GM18520 (cell line): Measurements from ENCODE around the gene GPT2.
"Not testable (repeated sequence)": the region's sequence is repeated elsewhere in the genome, so short reads cannot be mapped to it uniquely, and the experiment has no call there.

Experiments
- ATAC-seq: cut with Tn5 transposase; IDR thresholded peaks from one replicate; pipeline ENCODE4 v1.9.1; 2021; ENCODE audit not compliant: unreplicated experiment

Gene GPT2

GRCh38 chr16:46918905-46919792 lies 35.0 kb downstream of the GPT2 start:
- ATAC-seq, result peak; percentile 85

DNA sequence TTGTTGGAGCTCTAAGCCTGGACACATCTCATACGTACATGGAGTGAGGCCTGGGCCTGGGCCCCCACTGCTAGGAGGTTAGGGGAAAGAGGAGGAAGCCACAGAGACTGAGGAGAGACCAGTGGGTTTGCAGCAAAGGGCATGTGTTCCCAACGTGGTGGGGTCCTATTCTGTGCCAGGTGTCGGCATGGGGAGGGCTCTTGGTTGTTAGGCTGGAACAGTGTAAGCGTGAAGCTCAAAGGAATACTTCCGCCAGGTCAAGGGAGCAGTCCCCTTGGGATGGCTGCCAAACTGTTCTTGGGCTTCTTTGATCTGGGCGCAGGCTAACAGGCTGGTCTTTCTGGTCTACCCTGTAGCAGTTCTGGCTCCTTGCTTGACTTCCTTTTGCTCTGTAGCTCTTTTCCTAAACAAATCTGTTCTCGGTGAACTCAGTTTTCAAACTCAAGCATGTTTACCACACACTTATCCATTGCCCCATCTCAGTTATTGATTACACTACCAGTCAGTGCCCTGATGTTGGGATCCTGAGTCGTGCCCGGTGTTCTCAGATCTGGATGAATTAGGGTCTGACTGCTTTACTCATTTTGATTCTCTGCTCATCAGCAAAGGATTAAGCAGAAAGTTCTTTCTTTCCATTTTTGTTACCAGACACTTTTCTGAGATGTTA lies 36.4 kb downstream of the GPT2 start:
- ATAC-seq, result no peak

GRCh38 chr16:46922239-46922638 lies 38.1 kb downstream of the GPT2 start:
- no peak for ATAC-seq

DNA sequence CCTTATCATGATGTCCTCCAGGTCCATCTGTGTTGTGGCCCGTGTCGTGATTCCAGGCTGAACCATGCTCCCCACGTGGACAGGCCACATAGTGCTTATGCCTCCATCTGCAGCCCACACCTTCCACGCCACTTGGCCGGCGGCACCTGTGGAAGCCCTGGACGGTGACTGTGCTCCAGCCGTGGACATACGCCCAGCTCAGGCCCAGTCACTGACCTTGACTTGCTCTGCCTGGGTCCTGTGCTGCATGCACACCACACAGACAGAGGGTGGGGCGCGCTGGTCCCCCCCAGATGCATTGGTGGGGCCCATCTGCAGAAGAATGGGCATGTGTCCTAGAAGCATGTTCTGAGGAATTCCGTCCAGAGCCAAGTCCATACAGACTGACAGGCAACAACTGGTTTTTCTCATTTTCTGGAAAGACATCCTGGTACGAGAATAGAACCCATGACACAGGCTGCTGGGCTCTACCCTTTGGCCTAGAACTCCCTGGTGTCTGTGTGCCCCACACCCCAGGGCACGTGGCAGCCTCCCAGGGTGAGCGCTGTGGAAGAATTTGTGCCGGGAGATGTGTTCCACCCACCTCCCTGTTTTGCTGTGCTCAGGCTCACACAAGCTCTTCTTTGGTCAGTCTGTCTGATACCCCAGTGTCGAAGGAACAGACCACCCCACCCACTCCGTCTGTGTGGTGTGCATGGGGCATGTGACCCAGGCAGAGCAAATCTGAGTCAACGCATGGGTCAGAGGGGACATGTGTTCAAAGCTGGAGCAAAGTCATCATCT lies 39.5 kb downstream of the GPT2 start:
- no peak for ATAC-seq

- no peak for ATAC-seq
Measured at GRCh38 chr16:46924402-46924801, 40.2 kb downstream of the GPT2 start.

GRCh38 chr16:46926470-46927225 lies 42.5 kb downstream of the GPT2 start:
- ATAC-seq, result no peak

DNA sequence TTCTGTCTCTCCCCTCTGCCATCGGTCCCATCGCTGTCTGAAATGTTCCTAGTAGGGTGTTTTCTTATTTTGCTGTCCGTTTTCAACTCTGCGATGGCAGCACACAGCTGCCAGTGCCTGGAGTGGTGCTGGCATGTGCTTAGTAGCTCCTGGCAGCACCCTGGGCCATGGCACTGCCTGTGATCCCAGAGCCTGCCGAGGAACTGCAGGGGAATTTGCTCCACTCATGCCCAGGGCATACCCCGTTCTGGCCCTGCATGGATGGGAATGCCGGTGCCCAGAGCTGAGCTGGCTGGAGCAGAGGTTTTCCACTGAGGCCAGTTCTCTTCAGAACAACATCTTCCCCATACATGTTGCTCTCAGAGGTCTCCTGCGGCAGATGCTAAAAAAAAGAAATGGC lies 43.1 kb downstream of the GPT2 start:
- ATAC-seq, result no peak

GRCh38 chr16:46928811-46929210 lies 44.6 kb downstream of the GPT2 start:
- no peak for ATAC-seq

DNA sequence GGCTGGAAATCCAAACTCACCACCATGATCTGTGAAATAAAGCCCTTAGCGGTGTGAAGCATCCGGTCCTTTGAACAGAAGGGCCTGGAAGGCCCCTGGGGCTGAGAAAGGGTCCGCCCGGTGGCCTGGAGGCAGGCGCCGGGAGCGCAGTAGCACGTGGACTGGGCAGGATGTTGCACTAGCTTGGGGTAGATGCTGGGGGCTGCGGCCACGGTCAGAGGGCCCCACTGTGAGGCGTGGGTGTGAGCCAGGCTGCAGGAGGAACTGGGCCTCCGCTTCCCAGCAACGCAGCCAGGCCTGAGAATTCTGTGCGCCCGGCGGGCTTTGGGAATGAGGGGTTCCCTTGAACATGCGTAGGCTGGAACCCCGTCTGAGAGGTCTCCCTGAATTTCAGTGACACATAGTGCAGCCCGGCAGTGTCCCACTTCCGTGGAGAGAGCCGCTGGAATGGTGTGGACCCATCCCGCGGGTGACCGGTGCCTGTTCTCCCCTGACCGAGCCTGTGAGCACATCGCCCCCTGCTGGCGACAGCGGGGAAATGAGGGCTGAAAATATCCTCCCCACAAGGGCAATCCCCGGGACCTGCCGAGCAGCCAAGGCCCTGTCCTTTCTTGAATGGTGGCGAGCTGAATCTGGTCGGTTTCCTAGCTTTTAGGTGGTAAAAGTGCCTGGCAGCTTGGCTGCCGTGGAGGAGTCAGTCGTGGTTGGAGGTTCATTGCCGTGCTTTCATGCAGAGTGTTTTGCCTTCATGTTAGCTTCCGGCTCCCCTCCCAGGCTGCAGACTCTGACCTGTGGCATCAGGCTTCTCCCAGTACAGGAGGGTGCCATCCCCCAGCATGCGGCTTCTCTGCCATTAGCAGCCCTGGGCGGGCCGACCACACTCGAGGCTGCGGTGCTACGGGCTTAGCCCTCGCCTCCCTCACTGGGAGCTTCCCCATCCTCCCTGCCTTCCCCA lies 45.5 kb downstream of the GPT2 start:
- peak; percentile 48 for ATAC-seq

GRCh38 chr16:46930861-46931260 lies 46.7 kb downstream of the GPT2 start:
- ATAC-seq, result no peak

- no peak for ATAC-seq
Measured at GRCh38 chr16:46932802-46933201, 48.6 kb downstream of the GPT2 start.

DNA sequence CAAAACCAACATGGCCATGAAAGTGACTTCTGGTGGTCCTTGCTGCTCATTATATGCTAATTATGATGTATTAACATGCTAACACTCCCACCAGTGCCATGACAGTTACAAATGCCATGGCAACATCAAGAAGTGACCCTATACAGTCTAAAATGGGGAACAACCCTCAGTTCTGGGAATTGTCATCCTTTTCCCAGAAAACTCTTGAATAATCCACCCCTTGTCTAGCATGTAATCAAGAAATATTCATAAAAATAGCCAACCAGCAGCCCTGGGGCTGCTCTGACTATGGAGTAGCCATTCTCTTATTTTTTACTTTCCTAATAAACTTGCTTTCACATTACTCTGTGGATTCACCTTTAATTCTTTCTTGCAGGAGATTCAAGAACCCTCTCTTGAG lies 53.4 kb downstream of the GPT2 start:
- no peak for ATAC-seq

DNA sequence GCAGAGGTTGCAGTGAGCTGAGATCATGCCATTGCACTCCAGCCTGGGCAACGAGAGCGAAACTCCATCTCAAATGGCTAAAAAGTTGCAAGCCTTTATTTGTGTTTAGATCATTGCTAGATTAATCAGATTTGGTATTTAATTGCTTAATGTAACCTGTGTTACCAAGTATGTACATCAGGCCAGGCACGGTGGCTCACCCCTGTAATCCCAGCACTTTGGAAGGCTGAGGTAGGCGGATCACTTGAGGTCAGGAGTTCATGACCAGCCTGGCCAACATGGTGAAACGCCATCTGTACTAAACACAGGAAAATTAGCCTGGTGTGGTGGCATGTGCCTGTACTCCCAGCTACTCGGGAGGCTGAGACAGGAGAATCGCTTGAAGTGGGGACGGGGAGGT lies 60.6 kb downstream of the GPT2 start:
- not testable (repeated sequence) for ATAC-seq

- ATAC-seq, result peak; percentile 51
Measured at GRCh38 chr16:46947900-46948547, 63.9 kb downstream of the GPT2 start.

DNA sequence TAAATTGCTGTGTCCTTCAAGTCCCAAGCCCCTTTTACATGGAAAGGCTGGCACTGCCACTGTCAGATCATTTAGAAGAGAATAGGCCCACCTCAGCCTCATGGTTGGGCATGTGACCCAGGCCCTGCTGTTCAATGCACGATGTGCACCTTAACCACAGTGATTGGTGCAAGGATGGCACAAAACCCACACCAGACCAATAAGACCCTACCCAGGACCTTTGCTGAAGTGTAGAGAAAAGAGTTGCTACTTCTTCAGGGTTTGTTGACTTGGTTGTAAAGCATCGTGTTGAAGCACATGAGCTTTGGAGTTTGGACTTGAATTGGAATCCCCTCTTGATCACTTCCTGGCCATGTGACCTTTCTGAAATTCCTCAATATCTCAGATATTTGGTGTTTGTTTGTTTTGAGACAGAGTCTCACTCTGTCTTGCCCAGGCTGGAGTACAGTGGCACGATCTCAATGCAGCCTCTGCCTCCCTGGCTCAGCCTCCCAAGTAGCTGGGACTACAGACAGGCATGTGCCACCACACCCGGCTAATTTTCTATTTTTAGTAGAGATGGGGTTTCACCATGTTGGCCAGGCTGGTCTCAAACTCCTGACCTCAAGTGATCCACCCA lies 64.5 kb downstream of the GPT2 start:
- no peak for ATAC-seq

DNA sequence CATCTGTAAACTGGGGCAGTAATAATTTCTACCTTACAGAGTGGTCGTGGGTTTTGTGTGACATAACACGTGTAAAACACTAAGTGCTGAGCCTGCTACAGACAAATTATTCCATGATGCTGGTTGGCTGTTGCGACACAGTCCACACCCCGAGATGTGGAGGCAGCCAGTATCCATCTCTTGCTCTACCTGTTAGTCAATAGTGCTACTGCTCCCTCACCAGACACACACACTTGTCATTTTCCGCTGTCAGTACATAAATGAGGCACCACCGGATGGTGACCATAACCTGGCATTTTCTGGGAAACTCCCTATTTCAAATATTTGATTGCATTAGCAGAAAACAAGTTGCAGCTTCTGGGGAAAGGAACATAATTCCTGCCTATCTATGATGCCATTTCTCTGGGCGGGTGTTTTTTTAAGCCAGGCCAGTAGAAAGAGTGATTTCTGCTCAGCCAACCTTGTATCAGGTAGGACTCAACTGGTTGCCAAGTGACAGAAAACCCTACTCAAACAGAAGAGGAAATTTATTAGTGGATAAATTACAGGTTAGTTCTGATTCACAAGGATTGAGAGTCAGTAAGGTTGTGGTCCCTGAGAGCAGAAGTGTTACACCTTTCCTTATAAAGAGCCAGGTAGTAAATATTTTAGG lies 65.2 kb downstream of the GPT2 start:
- ATAC-seq, result peak; percentile 81

GRCh38 chr16:46950009-46950408 lies 65.8 kb downstream of the GPT2 start:
- ATAC-seq, result no peak

DNA sequence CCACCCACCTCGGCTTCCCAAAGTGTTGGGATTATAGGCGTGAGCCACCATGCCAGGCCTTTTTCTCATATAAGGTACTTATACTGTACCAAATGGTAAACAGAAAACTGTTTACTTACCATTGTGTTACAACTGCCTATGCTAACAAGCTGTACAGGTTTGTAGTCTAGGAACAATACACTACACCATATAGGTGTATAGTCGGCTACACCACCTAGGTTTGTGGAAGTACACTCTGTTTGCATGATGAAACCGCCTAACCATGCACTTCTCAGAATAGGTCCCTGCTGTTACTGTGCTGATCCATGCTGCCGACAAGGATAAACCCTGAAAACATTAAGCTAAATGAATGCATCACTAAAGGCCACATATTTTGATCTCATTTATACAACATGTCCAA lies 70.4 kb downstream of the GPT2 start:
- no peak for ATAC-seq
